OCI-LY3 (cell line): ENCODE measurements around the gene SNX18.

Experiments used
- EZH2phosphoT487 ChIP-seq: fragments of 200-600 bp; shearing (Covaris generic); IDR thresholded peaks from 2 replicates; pipeline ENCODE4 v1.6.1; 2018; ENCODE audit warnings: antibody characterized with exemption, mixed run types, low read depth
- TF ChIP-seq, protein P1 (sequence below): fragments of 200-600, 300-600 bp; sonication (generic); IDR thresholded peaks from 2 replicates; pipeline ENCODE4 v1.5.1; 2014; ENCODE audit warnings: antibody characterized with exemption, low read length, low read depth

DNA sequence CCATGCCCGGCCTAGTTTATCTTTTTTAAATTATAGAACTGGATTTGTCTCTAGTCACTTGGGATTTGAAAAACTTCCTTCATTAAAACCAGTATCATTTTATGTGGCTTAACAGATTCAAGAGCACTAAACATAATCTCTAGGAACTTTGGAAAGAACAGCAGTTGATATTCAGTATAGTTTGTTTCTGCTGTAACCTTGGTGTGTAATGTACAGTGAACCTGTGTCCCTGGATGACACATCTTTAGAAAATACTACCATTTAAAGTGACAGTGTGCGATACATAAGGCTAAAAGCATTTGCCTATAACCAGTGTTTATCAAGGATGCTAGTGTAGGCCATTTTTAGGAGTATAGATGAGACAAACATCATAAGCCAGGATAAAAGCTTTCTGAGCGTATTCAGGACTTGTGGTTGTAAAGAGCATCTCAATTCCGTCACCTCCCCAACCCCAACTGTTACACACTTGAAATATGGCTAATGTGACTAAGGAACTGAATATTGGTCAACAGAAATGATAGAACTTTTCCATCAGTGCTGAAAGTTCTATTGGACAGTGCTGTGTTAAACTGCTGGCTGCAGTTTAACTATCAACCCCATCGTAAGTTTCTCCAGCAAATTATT, 4.4 kb downstream of the SNX18 start:
- TF ChIP-seq EZH2phosphoT487: no peak
- TF ChIP-seq, protein P1, sequence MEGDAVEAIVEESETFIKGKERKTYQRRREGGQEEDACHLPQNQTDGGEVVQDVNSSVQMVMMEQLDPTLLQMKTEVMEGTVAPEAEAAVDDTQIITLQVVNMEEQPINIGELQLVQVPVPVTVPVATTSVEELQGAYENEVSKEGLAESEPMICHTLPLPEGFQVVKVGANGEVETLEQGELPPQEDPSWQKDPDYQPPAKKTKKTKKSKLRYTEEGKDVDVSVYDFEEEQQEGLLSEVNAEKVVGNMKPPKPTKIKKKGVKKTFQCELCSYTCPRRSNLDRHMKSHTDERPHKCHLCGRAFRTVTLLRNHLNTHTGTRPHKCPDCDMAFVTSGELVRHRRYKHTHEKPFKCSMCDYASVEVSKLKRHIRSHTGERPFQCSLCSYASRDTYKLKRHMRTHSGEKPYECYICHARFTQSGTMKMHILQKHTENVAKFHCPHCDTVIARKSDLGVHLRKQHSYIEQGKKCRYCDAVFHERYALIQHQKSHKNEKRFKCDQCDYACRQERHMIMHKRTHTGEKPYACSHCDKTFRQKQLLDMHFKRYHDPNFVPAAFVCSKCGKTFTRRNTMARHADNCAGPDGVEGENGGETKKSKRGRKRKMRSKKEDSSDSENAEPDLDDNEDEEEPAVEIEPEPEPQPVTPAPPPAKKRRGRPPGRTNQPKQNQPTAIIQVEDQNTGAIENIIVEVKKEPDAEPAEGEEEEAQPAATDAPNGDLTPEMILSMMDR: no peak
